Cardiac fibroblast (primary cell): ENCODE results near the gene SLC25A21.
"Not testable (repeated sequence)": the region's sequence is repeated elsewhere in the genome, so short reads cannot be mapped to it uniquely, and the experiment has no call there.

Source experiments
- DNase-seq, 2 donors: peaks; one replicate each; pipeline versions ENCODE4 v3.0.0 to v3.0.0-alpha.2; 2010; ENCODE audit warnings: low read depth in 2 of 2
- H3K4me3 ChIP-seq, 2 donors: replicated peaks in 1 of 2; 1 replicate in 1 of 2; 2 replicates in 1 of 2; pipeline ENCODE4 v1.5.1; 2011; ENCODE audit warnings: low read depth in 2 of 2, low read length in 2 of 2, mild to moderate bottlenecking in 2 of 2, moderate library complexity in 1 of 2
- TF ChIP-seq, protein P1 (sequence below): IDR thresholded peaks from one replicate; pipeline ENCODE4 v1.5.1; 2011; ENCODE audit warnings: low read depth, mild to moderate bottlenecking, low read length, inconsistent platforms

The SLC25A21 gene

GRCh38 chr14:37172024-37172869 is at the start of gene SLC25A21:
TSS of gene SLC25A21 (minus strand) at chr14:37172606.
- peak; percentile 69 to 86 for DNase-seq
- peak within 1 kb of the TSS; percentile 65 to 78 for H3K4me3 ChIP-seq

DNA sequence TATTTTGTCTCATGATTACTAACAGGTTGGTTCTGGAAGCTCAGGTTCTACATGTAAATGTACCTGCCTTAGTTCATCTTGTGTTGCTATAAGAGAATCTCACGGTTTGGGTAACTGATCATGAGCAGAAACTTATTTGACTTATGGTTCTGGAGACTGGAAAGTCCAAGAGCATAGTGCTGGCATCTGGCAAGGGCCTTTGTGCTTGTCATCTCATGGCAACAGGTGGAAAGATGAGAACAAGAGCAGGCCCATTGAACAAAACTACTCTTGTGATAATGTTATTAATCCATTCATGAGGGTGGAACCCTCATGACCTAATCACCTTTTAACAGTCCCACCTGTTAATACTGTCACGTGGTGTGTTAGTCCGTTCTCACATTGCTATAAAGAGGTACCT is 48.7 kb upstream of the SLC25A21 start:
- no peak for DNase-seq
- no peak overlapping the region for H3K4me3 ChIP-seq
- TF ChIP-seq, protein P1, sequence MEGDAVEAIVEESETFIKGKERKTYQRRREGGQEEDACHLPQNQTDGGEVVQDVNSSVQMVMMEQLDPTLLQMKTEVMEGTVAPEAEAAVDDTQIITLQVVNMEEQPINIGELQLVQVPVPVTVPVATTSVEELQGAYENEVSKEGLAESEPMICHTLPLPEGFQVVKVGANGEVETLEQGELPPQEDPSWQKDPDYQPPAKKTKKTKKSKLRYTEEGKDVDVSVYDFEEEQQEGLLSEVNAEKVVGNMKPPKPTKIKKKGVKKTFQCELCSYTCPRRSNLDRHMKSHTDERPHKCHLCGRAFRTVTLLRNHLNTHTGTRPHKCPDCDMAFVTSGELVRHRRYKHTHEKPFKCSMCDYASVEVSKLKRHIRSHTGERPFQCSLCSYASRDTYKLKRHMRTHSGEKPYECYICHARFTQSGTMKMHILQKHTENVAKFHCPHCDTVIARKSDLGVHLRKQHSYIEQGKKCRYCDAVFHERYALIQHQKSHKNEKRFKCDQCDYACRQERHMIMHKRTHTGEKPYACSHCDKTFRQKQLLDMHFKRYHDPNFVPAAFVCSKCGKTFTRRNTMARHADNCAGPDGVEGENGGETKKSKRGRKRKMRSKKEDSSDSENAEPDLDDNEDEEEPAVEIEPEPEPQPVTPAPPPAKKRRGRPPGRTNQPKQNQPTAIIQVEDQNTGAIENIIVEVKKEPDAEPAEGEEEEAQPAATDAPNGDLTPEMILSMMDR, result no peak

More at GRCh38 chr14:37172024-37172869, at the start of gene SLC25A21:
- TF ChIP-seq, protein P1, result no peak

GRCh38 chr14:37215345-37215744 is 42.9 kb upstream of the SLC25A21 start:
- TF ChIP-seq, protein P1, result no peak
- DNase-seq, result no peak

GRCh38 chr14:37213016-37213415 is 40.6 kb upstream of the SLC25A21 start:
- no peak overlapping the region for H3K4me3 ChIP-seq
- no peak for DNase-seq

More at GRCh38 chr14:37215345-37215744, 42.9 kb upstream of the SLC25A21 start:
- no peak overlapping the region for H3K4me3 ChIP-seq

GRCh38 chr14:37210448-37210847 is 38.0 kb upstream of the SLC25A21 start:
- TF ChIP-seq, protein P1, result no peak
- DNase-seq, result no peak

More at GRCh38 chr14:37213016-37213415, 40.6 kb upstream of the SLC25A21 start:
- TF ChIP-seq, protein P1, result no peak

GRCh38 chr14:37209617-37210016 is 37.2 kb upstream of the SLC25A21 start:
- not testable (repeated sequence) for DNase-seq, H3K4me3 ChIP-seq

More at GRCh38 chr14:37210448-37210847, 38.0 kb upstream of the SLC25A21 start:
- no peak overlapping the region for H3K4me3 ChIP-seq

GRCh38 chr14:37205623-37206605 is 33.5 kb upstream of the SLC25A21 start:
- not testable (repeated sequence) for DNase-seq

More at GRCh38 chr14:37205623-37206605, 33.5 kb upstream of the SLC25A21 start:
- H3K4me3 ChIP-seq, result not testable (repeated sequence)
